Breast epithelium (tissue), 3 donors: ENCODE results near the gene CCNYL1.

Experiments
- POLR2A ChIP-seq: fragments of 450-650 bp; IDR thresholded peaks from one replicate; pipeline ENCODE4 v1.6.1; 2016; ENCODE audit warnings: antibody characterized with exemption, mild to moderate bottlenecking, moderate library complexity
- TF ChIP-seq, protein P1 (sequence below), 3 donors: fragments of 450-650 bp; IDR thresholded peaks; one replicate each; pipeline ENCODE4 v1.5.1; 2016 to 2017; ENCODE audit warnings: antibody characterized with exemption in 3 of 3, mild to moderate bottlenecking in 3 of 3, moderate library complexity in 3 of 3

DNA sequence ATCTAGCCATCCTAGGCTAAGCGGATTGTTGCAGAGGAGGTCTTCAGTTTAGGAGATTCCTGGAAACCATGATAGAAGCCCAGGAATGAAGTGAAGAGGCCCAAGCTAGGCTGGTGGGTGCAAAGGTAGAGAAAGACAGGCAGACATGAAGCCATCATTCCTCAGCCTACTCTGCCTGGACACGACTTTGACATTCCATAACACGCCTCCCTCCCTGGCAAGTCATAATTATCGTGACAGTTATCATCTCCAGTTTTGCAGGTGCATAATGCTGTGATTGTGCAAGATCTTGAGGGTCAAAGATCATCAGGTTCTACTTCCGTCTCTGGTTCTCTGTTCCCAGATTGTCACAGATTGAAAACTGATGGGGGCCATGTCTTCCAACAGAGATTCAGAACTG, 73.5 kb downstream of the CCNYL1 start:
- TF ChIP-seq POLR2A = no peak
- TF ChIP-seq, protein P1, sequence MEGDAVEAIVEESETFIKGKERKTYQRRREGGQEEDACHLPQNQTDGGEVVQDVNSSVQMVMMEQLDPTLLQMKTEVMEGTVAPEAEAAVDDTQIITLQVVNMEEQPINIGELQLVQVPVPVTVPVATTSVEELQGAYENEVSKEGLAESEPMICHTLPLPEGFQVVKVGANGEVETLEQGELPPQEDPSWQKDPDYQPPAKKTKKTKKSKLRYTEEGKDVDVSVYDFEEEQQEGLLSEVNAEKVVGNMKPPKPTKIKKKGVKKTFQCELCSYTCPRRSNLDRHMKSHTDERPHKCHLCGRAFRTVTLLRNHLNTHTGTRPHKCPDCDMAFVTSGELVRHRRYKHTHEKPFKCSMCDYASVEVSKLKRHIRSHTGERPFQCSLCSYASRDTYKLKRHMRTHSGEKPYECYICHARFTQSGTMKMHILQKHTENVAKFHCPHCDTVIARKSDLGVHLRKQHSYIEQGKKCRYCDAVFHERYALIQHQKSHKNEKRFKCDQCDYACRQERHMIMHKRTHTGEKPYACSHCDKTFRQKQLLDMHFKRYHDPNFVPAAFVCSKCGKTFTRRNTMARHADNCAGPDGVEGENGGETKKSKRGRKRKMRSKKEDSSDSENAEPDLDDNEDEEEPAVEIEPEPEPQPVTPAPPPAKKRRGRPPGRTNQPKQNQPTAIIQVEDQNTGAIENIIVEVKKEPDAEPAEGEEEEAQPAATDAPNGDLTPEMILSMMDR (IDR thresholded peaks at IDR 0.05) = no peak
